ENCODE data around the gene FANK1. TPM values are rescaled to one million over a fixed set of nuclear protein-coding genes. Genes with fewer than 3 reads are reported as not detected.

Gene FANK1
- total and polyA plus RNA-seq, 12 donors = 1.7 to 23.7 (median 4.6) TPM

- Histone ChIP-seq H3K27ac (no peak overlapping the region), H3K4me1 (replicated peaks in 1 of 2) (peaks cover 0 to 3% of the 10 kb centered on the region in 2 donors), H3K9me3 (replicated peaks in 1 of 3) (no peaks in the 10 kb centered on the region), H3K36me3 (replicated peaks in 1 of 2) (no peaks in the 10 kb centered on the region), H3K27me3 (no peaks in the 10 kb centered on the region), H3K4me3 (no peak overlapping the region)
- no peak for TF ChIP-seq POLR2A (IDR thresholded peaks at IDR 0.05)
- TF ChIP-seq, protein P1, sequence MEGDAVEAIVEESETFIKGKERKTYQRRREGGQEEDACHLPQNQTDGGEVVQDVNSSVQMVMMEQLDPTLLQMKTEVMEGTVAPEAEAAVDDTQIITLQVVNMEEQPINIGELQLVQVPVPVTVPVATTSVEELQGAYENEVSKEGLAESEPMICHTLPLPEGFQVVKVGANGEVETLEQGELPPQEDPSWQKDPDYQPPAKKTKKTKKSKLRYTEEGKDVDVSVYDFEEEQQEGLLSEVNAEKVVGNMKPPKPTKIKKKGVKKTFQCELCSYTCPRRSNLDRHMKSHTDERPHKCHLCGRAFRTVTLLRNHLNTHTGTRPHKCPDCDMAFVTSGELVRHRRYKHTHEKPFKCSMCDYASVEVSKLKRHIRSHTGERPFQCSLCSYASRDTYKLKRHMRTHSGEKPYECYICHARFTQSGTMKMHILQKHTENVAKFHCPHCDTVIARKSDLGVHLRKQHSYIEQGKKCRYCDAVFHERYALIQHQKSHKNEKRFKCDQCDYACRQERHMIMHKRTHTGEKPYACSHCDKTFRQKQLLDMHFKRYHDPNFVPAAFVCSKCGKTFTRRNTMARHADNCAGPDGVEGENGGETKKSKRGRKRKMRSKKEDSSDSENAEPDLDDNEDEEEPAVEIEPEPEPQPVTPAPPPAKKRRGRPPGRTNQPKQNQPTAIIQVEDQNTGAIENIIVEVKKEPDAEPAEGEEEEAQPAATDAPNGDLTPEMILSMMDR (IDR thresholded peaks at IDR 0.05) = no peak
- intact Hi-C loops (cut with DNase I) = no loop called here
- no peak for DNase-seq
- WGBS, 4 donors = 79 to 90% (median 89%) methylated on average over 2 of the region's 2 CpGs
Observed at GRCh38 chr10:126052171-126052570, 155.8 kb downstream of the FANK1 start.

GRCh38 chr10:126054191-126054590 is 157.8 kb downstream of the FANK1 start:
- WGBS, 4 donors = 95 to 99% (median 97%) methylated on average over 6 of the region's 6 CpGs
- Histone ChIP-seq H3K4me3 (no peak overlapping the region), H3K9me3 (replicated peaks in 1 of 3) (no peaks in the 10 kb centered on the region), H3K27ac (no peak overlapping the region), H3K4me1 (replicated peaks in 1 of 2) (peaks cover 0 to 3% of the 10 kb centered on the region in 2 donors), H3K36me3 (replicated peaks in 1 of 2) (no peaks in the 10 kb centered on the region), H3K27me3 (no peaks in the 10 kb centered on the region)
- DNase-seq = no peak
- TF ChIP-seq POLR2A (IDR thresholded peaks at IDR 0.05) = no peak
- TF ChIP-seq, protein P1 (IDR thresholded peaks at IDR 0.05) = no peak
- intact Hi-C loops (cut with DNase I) = no loop called here

DNA sequence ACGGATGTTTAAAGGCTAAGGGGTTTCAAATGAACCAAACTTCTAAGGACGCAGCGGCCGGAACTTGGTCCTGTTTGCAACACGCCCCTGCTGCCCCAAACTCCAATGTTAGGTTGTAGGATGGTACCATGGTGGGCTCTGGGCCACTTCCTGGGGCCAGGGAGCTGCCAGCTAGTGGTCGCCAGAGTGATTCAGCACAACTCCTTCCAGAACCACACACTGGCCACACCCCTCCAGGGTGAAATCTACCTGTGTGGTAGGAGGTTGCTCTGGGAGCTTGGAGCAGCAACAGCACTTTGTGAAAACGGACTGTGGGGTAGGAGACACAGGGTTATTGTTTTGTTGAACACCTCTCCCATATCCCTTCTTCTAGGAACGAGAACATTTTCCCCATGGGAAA is 161.1 kb downstream of the FANK1 start:
- no peaks in the 10 kb centered on the region for H3K9me3 ChIP-seq (replicated peaks in 1 of 3)

GRCh38 chr10:126058104-126058503 is 161.7 kb downstream of the FANK1 start:
- Histone ChIP-seq H3K36me3 (replicated peaks in 1 of 2) (no peaks in the 10 kb centered on the region), H3K27ac (peak overlapping the region in 1 of 5 donors; percentile 9), H3K27me3 (no peaks in the 10 kb centered on the region), H3K4me3 (no peak overlapping the region), H3K9me3 (replicated peaks in 1 of 3) (no peaks in the 10 kb centered on the region), H3K4me1 (replicated peaks in 1 of 2) (peaks cover 3 to 21% of the 10 kb centered on the region in 2 donors)
- WGBS, 4 donors = 55 to 60% (median 57%) methylated on average over 6 of the region's 6 CpGs
- intact Hi-C loops (cut with DNase I) = no loop called here
- DNase-seq = peak in 1 of 7 donors; percentile 60
- TF ChIP-seq, protein P1 (IDR thresholded peaks at IDR 0.05) = no peak
- TF ChIP-seq POLR2A (IDR thresholded peaks at IDR 0.05) = no peak

More for the DNA sequence above, 161.1 kb downstream of the FANK1 start:
- H3K4me1 ChIP-seq (replicated peaks in 1 of 2) = peaks cover 0 to 21% of the 10 kb centered on the region in 2 donors
- DNase-seq = no peak
- no peaks in the 10 kb centered on the region for H3K36me3 ChIP-seq (replicated peaks in 1 of 2)
- TF ChIP-seq, protein P1 (IDR thresholded peaks at IDR 0.05) = no peak
- no peak for TF ChIP-seq POLR2A (IDR thresholded peaks at IDR 0.05)
- H3K27ac ChIP-seq = peak overlapping the region in 1 of 5 donors; percentile 9
- intact Hi-C loops (cut with DNase I) = no loop called here
- H3K27me3 ChIP-seq = no peaks in the 10 kb centered on the region
- no peak overlapping the region for H3K4me3 ChIP-seq
- 88 to 93% (median 90%) methylated on average over 7 to 8 of the region's 8 CpGs for WGBS, 4 donors
